CD4-positive, alpha-beta T cell treated with Interleukin-1 beta for 1 hour (primary cell): Measurements from ENCODE around the gene SOX15.
A peak's percentile ranks its signal among the peaks of the same experiment; 100 is the strongest.
"Not testable (repeated sequence)": the region's sequence is repeated elsewhere in the genome, so short reads cannot be mapped to it uniquely, and the experiment has no call there.

ENCODE experiments used
- DNase-seq, 2 donors: peaks; one replicate each; pipeline ENCODE4 v3.0.0-alpha.2; 2020 to 2022

SOX15 gene

GRCh38 chr17:7589891-7590691 lies at the start of gene SOX15:
SOX15 (minus strand) TSS chr17:7590094; CDS start chr17:7589676, 418 bp downstream.
- no peak for DNase-seq

GRCh38 chr17:7636163-7636562 lies 46.3 kb upstream of the SOX15 start:
- DNase-seq = no peak

- no peak for DNase-seq
Observed at GRCh38 chr17:7634384-7634783, 44.5 kb upstream of the SOX15 start.

GRCh38 chr17:7633093-7633492 lies 43.2 kb upstream of the SOX15 start:
- DNase-seq = no peak

GRCh38 chr17:7632492-7632894 lies 42.6 kb upstream of the SOX15 start:
- peak; percentile 41 to 49 for DNase-seq

- no peak for DNase-seq
Observed at GRCh38 chr17:7631398-7632380, 41.8 kb upstream of the SOX15 start.

GRCh38 chr17:7629939-7630571 lies 40.2 kb upstream of the SOX15 start, which contains the start of gene SHBG:
SHBG (plus strand) TSS chr17:7630135; CDS start chr17:7630173, 38 bp downstream.
- no peak for DNase-seq

- peak; percentile 90 for DNase-seq
Observed at GRCh38 chr17:7627250-7628121, 37.6 kb upstream of the SOX15 start, which contains the start of gene SAT2. SAT2 (minus strand) TSS chr17:7627821; CDS start chr17:7627635, 186 bp downstream.

- no peak for DNase-seq
Observed at GRCh38 chr17:7626956-7627249, 37.0 kb upstream of the SOX15 start.

- peak in 1 of 2 donors; percentile 19 for DNase-seq
Observed at GRCh38 chr17:7626307-7626706, 36.4 kb upstream of the SOX15 start.

- DNase-seq = not testable (repeated sequence)
Observed at GRCh38 chr17:7625749-7626148, 35.9 kb upstream of the SOX15 start.

GRCh38 chr17:7623661-7624060 lies 33.8 kb upstream of the SOX15 start:
- no peak for DNase-seq

GRCh38 chr17:7620835-7621234 lies 30.9 kb upstream of the SOX15 start:
- DNase-seq = no peak

- DNase-seq = no peak
Observed at GRCh38 chr17:7618608-7619007, 28.7 kb upstream of the SOX15 start.

GRCh38 chr17:7615265-7615747 lies 25.4 kb upstream of the SOX15 start:
- no peak for DNase-seq

- DNase-seq = peak; percentile 100
Observed at GRCh38 chr17:7614425-7615264, 24.8 kb upstream of the SOX15 start, which contains the start of gene FXR2. FXR2 (minus strand) TSS chr17:7614897; CDS start chr17:7614532, 365 bp downstream.

- no peak for DNase-seq
Observed at GRCh38 chr17:7613769-7614424, 24.0 kb upstream of the SOX15 start.

GRCh38 chr17:7612294-7612640 lies 22.4 kb upstream of the SOX15 start:
- DNase-seq = no peak

GRCh38 chr17:7611635-7612293 lies 21.9 kb upstream of the SOX15 start:
- no peak for DNase-seq

- DNase-seq = no peak
Observed at GRCh38 chr17:7610641-7611040, 20.7 kb upstream of the SOX15 start.
